GM19395 (cell line): ENCODE data around the gene ESRRA.
A peak's percentile ranks its signal among the peaks of the same experiment; 100 is the strongest.

Experiments used
- ATAC-seq: cut with Tn5 transposase; IDR thresholded peaks from one replicate; pipeline ENCODE4 v1.9.1; 2021; ENCODE audit warnings: mild to moderate bottlenecking, moderate library complexity; ENCODE audit not compliant: unreplicated experiment

The ESRRA gene

GRCh38 chr11:64348383-64349024, 43.2 kb downstream of the ESRRA start:
- no peak for ATAC-seq

- no peak for ATAC-seq
Observed at GRCh38 chr11:64349025-64349387, 43.7 kb downstream of the ESRRA start.

- no peak for ATAC-seq
Observed at GRCh38 chr11:64349404-64349803, 44.1 kb downstream of the ESRRA start.

GRCh38 chr11:64351136-64351631, 45.9 kb downstream of the ESRRA start:
- ATAC-seq: no peak

- ATAC-seq: no peak
Observed at GRCh38 chr11:64352099-64352994, 47.0 kb downstream of the ESRRA start.

- no peak for ATAC-seq
Observed at GRCh38 chr11:64352995-64353714, 47.8 kb downstream of the ESRRA start.

- no peak for ATAC-seq
Observed at GRCh38 chr11:64353715-64354506, 48.6 kb downstream of the ESRRA start.

- ATAC-seq: no peak
Observed at GRCh38 chr11:64355078-64355940, 50.0 kb downstream of the ESRRA start.

- no peak for ATAC-seq
Observed at GRCh38 chr11:64356498-64357411, 51.4 kb downstream of the ESRRA start.

- ATAC-seq: no peak
Observed at GRCh38 chr11:64357446-64357845, 52.1 kb downstream of the ESRRA start.

GRCh38 chr11:64357904-64358535, 52.7 kb downstream of the ESRRA start:
- no peak for ATAC-seq

GRCh38 chr11:64358536-64358906, 53.2 kb downstream of the ESRRA start:
- no peak for ATAC-seq

- ATAC-seq: peak; percentile 51
Observed at GRCh38 chr11:64358907-64359711, 53.8 kb downstream of the ESRRA start, which contains the start of gene RPS6KA4. Gene RPS6KA4, plus strand, starts transcription at chr11:64359162. Its CDS starts 74 bp downstream, at chr11:64359236.

GRCh38 chr11:64359712-64360445, 54.6 kb downstream of the ESRRA start:
- peak; percentile 3 for ATAC-seq

GRCh38 chr11:64360448-64360921, 55.2 kb downstream of the ESRRA start:
- ATAC-seq: no peak

GRCh38 chr11:64361659-64362058, 56.3 kb downstream of the ESRRA start:
- ATAC-seq: no peak
